ENCODE data around the gene AP5B1.

The AP5B1 gene, protein sequence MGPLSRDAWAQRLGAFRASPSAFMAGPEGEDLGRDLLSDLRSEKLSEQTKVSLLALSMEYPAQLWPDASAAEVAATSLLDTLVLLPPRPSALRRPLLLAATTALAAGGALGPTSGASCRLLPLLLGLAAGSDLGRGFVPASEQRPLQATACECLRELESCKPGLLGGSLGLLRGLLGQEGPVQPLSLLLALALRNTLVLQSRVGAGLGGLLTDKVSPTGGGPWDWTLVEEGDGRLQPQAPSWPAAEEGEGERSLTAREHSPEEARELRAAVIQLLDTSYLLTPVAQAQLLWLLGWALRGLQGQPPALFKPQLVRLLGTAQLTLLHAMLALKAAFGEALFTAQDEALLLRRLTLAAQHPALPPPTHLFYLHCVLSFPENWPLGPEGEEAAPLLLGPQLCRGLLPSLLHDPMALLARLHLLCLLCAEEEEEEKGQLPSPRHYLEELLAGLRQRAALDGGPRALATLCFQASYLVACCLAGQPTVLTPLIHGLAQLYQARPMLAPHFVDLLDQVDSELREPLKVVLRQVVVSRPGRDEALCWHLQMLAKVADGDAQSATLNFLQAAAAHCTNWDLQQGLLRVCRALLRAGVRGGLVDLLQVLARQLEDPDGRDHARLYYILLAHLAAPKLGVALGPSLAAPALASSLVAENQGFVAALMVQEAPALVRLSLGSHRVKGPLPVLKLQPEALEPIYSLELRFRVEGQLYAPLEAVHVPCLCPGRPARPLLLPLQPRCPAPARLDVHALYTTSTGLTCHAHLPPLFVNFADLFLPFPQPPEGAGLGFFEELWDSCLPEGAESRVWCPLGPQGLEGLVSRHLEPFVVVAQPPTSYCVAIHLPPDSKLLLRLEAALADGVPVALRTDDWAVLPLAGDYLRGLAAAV

DNA sequence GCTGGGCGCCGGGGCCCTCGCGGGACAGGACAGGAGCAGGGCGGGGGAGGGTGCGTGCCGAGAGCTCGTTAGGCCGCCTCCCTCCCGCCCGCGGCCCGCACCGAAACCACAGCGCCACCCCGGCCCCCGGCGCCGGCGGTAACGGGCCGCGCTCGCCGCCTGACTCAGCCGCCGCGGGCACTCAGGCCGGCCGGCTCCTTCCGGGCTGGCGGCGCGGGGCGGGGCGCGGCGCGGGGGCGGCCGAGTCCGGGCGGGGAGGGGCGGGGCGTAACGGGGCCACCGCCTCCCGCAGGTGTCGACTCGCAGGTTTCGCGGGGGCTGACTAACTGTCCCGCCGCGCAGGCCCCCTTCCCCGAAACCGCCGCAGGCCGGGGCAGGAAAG, at the start of gene AP5B1:
Gene AP5B1 (minus strand): TSS at position 207 of the 382 bp plus-strand sequence. CDS start 385 bp downstream, outside the sequence.
- no peak for DNase-seq (ENCODE audit: low read depth)
- TF ChIP-seq, protein P1, sequence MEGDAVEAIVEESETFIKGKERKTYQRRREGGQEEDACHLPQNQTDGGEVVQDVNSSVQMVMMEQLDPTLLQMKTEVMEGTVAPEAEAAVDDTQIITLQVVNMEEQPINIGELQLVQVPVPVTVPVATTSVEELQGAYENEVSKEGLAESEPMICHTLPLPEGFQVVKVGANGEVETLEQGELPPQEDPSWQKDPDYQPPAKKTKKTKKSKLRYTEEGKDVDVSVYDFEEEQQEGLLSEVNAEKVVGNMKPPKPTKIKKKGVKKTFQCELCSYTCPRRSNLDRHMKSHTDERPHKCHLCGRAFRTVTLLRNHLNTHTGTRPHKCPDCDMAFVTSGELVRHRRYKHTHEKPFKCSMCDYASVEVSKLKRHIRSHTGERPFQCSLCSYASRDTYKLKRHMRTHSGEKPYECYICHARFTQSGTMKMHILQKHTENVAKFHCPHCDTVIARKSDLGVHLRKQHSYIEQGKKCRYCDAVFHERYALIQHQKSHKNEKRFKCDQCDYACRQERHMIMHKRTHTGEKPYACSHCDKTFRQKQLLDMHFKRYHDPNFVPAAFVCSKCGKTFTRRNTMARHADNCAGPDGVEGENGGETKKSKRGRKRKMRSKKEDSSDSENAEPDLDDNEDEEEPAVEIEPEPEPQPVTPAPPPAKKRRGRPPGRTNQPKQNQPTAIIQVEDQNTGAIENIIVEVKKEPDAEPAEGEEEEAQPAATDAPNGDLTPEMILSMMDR (conservative IDR thresholded peaks at IDR 0.05; ENCODE audit: low read depth, low read length), result no peak
- H3K4me3 ChIP-seq (ENCODE audit: low read length), result peak within 1 kb of the TSS; percentile 72

DNA sequence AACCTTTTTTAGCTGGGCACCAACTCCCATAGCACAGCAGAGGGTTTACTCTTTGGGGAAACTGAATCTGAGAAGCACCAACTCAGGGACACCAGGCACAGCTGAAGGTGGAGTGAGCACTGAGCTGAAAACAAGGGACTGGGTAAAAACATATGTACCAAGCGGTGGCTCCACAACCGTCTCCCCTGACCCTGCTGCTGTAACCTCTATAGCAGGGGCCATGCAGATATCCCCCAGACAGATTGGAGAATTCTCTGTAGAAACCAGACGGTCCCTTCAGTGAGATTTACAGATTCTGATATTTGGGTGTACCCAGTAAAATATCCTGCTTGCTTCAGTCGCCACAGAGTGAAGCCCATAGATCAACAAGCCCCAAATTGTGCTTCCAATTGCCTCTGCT, 48.7 kb upstream of the AP5B1 start:
- TF ChIP-seq, protein P1 (conservative IDR thresholded peaks at IDR 0.05; ENCODE audit: low read depth, low read length), result no peak

DNA sequence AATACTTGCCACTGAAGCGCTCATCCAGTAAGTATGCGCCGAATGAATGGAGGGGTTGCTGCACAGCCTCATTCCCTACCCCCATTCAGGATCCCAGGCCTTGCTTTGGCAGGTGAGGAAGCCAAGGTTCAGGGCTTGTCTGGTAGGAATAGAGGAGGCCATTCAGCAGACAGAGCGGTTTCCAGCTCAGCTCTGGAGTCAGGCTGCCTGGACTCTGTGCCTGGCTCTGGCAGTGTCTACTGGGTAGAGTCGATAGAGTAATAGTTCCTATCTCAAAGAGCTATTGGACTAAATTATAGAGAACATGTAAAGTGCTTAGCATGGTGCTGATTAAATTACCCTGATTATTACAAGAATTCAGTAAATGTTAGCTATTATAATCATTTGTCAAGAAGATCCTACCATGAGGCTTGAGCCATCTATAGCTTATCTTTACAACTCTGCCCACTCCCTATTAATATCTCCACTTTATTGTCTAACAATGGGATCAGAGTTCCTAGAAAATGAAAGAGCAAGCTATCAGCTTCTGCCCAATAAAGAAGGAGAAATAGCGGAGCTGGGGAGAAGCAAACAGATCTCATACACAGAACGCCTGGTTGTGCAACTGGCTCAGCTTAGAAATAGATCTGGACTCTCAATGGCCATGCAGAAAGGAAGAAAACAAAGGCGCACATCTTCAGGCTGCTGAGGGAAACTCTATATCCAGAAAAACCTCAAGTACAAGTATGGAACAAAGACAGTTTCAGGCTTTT, 46.4 kb upstream of the AP5B1 start:
- DNase-seq (ENCODE audit: low read depth), result no peak
- no peak overlapping the region for H3K4me3 ChIP-seq (ENCODE audit: low read length)
- TF ChIP-seq, protein P1 (conservative IDR thresholded peaks at IDR 0.05; ENCODE audit: low read depth, low read length), result no peak

More for the DNA sequence above, 48.7 kb upstream of the AP5B1 start:
- no peak for DNase-seq (ENCODE audit: low read depth)
- H3K4me3 ChIP-seq (ENCODE audit: low read length), result no peak overlapping the region

DNA sequence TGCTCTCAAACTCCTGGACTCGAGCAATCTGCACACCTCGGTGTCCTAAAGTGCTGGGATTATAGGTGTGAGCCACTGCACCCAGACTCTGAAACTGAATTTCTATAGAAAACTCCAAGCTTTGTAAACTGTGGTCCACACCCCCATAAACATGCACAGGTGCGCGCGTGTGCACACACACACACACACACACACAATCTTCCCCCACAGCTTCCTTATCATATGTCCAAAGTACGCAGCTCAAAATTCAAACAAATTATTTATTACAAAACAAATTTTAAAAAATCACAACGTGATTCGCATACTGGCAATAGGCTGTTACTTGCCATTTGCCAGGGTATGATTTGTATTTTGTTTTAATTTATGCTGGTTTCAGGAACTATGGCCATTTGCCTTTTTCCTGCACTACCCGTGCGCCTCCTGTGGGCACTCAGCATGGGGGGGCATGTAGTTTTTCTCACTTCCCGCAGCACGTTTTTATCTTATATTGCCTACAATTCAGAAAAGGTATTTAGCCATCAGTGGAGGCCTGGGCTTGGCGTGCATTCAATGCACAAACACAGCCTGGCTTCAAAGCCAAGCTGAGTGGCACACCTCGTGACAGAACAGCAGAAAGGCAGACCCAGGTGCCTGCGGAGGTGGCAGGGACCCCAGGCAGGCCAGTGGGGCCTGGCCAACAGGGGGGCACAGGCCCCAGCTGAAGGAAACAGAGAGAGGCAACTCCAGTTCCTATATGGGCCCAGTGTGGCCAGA, 42.2 kb upstream of the AP5B1 start:
- no peak for DNase-seq (ENCODE audit: low read depth)
- TF ChIP-seq, protein P1 (conservative IDR thresholded peaks at IDR 0.05; ENCODE audit: low read depth, low read length), result no peak

DNA sequence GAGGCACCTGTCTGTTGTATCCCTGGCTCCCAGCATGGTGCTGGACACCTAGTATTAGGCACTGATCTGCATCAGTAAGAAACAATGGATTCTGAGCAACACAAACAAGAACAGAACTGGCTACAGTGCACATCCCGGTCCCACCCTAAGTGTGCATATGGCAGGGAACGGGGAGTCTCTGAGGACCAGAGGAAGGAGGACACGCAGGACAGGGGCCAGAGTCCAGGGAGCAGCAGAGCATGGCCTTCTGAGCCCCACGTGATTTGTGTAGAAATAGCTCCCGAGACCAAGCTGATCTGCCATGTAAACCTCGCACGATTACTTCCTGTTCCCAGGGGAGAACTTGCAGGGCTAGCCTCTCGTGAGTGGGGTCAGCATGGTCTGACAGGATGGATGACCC, 40.3 kb upstream of the AP5B1 start:
- no peak for DNase-seq (ENCODE audit: low read depth)
- no peak overlapping the region for H3K4me3 ChIP-seq (ENCODE audit: low read length)
- TF ChIP-seq, protein P1 (conservative IDR thresholded peaks at IDR 0.05; ENCODE audit: low read depth, low read length), result no peak

More for the DNA sequence above, 42.2 kb upstream of the AP5B1 start:
- H3K4me3 ChIP-seq (ENCODE audit: low read length), result no peak overlapping the region
